SK-N-SH (cell line): Measurements from ENCODE around the gene GNB2. TPM values are rescaled to one million over a fixed set of nuclear protein-coding genes. Genes with fewer than 3 reads are reported as not detected.

ENCODE experiments used
- CTCF ChIA-PET: fragments of 300-600, 350-600 bp; formaldehyde crosslinking; extraction: SDS; loops from one replicate; lab custom pipeline; 2021; lab: Yijun Ruan, JAX
- POLR2A ChIA-PET: fragments of 350-600 bp; sonication (Branson Sonifier 250); formaldehyde crosslinking; extraction: SDS; loops from one replicate; lab custom pipeline; 2020; ENCODE audit warnings: antibody characterized with exemption, inconsistent platforms; lab: Yijun Ruan, JAX
- DNase-seq: peaks from one replicate; pipeline ENCODE4 v3.0.0; 2012
- H2AFZ ChIP-seq: fragments of 200-600 bp; sonication (generic); 2 replicates; pipeline ENCODE4 v1.8.1; 2016; ENCODE audit warnings: antibody characterized with exemption, mild to moderate bottlenecking, low read depth
- H3F3A ChIP-seq: fragments of 200-600 bp; sonication (generic); replicated peaks from 2 replicates; pipeline ENCODE3; 2016; ENCODE audit warnings: antibody characterized with exemption, mild to moderate bottlenecking; ENCODE audit not compliant: insufficient read depth
- H3K27ac ChIP-seq, 2 experiments: fragments of 200-500 bp in 1 of 2; fragments of 200-600 bp in 1 of 2; sonication (Bioruptor generic) in 1 of 2; sonication (generic), shearing (Covaris generic) in 1 of 2; 2 replicates each; pipeline versions ENCODE4 v1.5.1 to v1.6.1; 2014 to 2016; ENCODE audit warnings: low read depth in 2 of 2, inconsistent platforms in 1 of 2, low read length in 1 of 2, mild to moderate bottlenecking in 1 of 2, mixed read lengths in 1 of 2
- H3K27me3 ChIP-seq: fragments of 200-600 bp; sonication (generic), shearing (Covaris generic); 2 replicates; pipeline ENCODE4 v1.6.1; 2016; ENCODE audit warnings: mixed run types; ENCODE audit not compliant: insufficient read depth
- H3K36me3 ChIP-seq, 2 experiments: fragments of 200-500 bp in 1 of 2; fragments of 200-600 bp in 1 of 2; sonication (Bioruptor generic) in 1 of 2; sonication (generic) in 1 of 2; replicated peaks in 1 of 2; 2 replicates each; pipeline versions ENCODE3 to v1.5.1; 2014 to 2016; ENCODE audit warnings: low read length in 1 of 2, mild to moderate bottlenecking in 1 of 2; ENCODE audit not compliant: insufficient read depth in 2 of 2, control insufficient read depth in 1 of 2
- H3K4me1 ChIP-seq, 2 experiments: fragments of 200-500 bp in 1 of 2; fragments of 200-600 bp in 1 of 2; sonication (Bioruptor generic) in 1 of 2; sonication (generic), shearing (Covaris generic) in 1 of 2; 2 replicates each; pipeline versions ENCODE4 v1.5.1 to v1.6.1; 2014 to 2016; ENCODE audit warnings: low read depth in 1 of 2, low read length in 1 of 2, mixed run types in 1 of 2; ENCODE audit not compliant: insufficient read depth in 2 of 2, control insufficient read depth in 1 of 2
- H3K4me2 ChIP-seq: fragments of 200-600 bp; sonication (generic), shearing (Covaris generic); 2 replicates; pipeline ENCODE4 v1.6.1; 2017; ENCODE audit warnings: mixed run types
- H3K4me3 ChIP-seq, 2 experiments: fragments of 200-500 bp in 1 of 2; fragments of 200-600 bp in 1 of 2; sonication (Bioruptor generic) in 1 of 2; sonication (generic), shearing (Covaris generic) in 1 of 2; 2 replicates each; pipeline versions ENCODE4 v1.5.1 to v1.8.1; 2014 to 2016; ENCODE audit warnings: low read depth in 2 of 2, inconsistent platforms in 1 of 2, low read length in 1 of 2, mild to moderate bottlenecking in 1 of 2, mixed read lengths in 1 of 2, moderate library complexity in 1 of 2
- H3K79me2 ChIP-seq: fragments of 200-600 bp; sonication (generic); 2 replicates; pipeline ENCODE4 v1.8.1; 2017; ENCODE audit warnings: mild to moderate bottlenecking; ENCODE audit not compliant: insufficient read depth
- H3K9ac ChIP-seq: fragments of 200-600 bp; sonication (generic); 2 replicates; pipeline ENCODE4 v1.6.1; 2017; ENCODE audit warnings: mixed run types
- H3K9me2 ChIP-seq: fragments of 200-600 bp; sonication (generic); 2 replicates; pipeline ENCODE4 v1.6.1; 2017; ENCODE audit warnings: mixed run types
- H3K9me3 ChIP-seq: fragments of 200-600 bp; sonication (generic); 2 replicates; pipeline ENCODE4 v1.6.1; 2017; ENCODE audit warnings: mixed run types, mild to moderate bottlenecking, moderate library complexity
- H4K20me1 ChIP-seq: fragments of 200-600 bp; sonication (generic); 2 replicates; pipeline ENCODE4 v1.6.1; 2017; ENCODE audit warnings: mild to moderate bottlenecking, mixed run types; ENCODE audit not compliant: insufficient read depth
- CTCF ChIP-seq: fragments of 200-600 bp; sonication (generic); IDR thresholded peaks from 2 replicates; pipeline ENCODE4 v1.6.1; 2017; ENCODE audit warnings: antibody characterized with exemption, mild to moderate bottlenecking, moderate library complexity
- EP300 ChIP-seq, 2 experiments: IDR thresholded peaks; 2 replicates each; pipeline versions ENCODE4 v1.4.0 to v1.6.1; 2012; ENCODE audit warnings: borderline replicate concordance in 1 of 2, low read depth in 1 of 2, low read length in 1 of 2
- EZH2phosphoT487 ChIP-seq: fragments of 200-600 bp; sonication (generic); IDR thresholded peaks from 2 replicates; pipeline ENCODE4 v1.6.1; 2017; ENCODE audit warnings: low read depth, mixed run types, mild to moderate bottlenecking, antibody characterized with exemption, moderate library complexity, borderline replicate concordance
- FOXJ3 ChIP-seq: sonication (generic); formaldehyde crosslinking; IDR thresholded peaks from 2 replicates; pipeline ENCODE4 v1.5.1; 2020; ENCODE audit warnings: mild to moderate bottlenecking, missing genetic modification reagents
- FOXM1 ChIP-seq: IDR thresholded peaks from 2 replicates; pipeline ENCODE4 v1.4.0; 2012; ENCODE audit warnings: low read depth, mild to moderate bottlenecking
- GATA2 ChIP-seq: sonication (generic); formaldehyde crosslinking; IDR thresholded peaks from 2 replicates; pipeline ENCODE4 v1.5.0; 2020; ENCODE audit warnings: mild to moderate bottlenecking, missing genetic modification reagents
- MAX ChIP-seq: IDR thresholded peaks from 2 replicates; pipeline ENCODE4 v1.4.0; 2012; ENCODE audit warnings: low read depth
- MXI1 ChIP-seq: IDR thresholded peaks from 2 replicates; pipeline ENCODE4 v1.6.1; 2012; ENCODE audit warnings: mild to moderate bottlenecking, low read depth, low read length, improper control_type of control experiment
- RAD21 ChIP-seq: IDR thresholded peaks from 2 replicates; pipeline ENCODE4 v1.6.1; 2012; ENCODE audit warnings: mild to moderate bottlenecking, low read length
- RCOR1 ChIP-seq: fragments of 150-350 bp; IDR thresholded peaks from 2 replicates; pipeline ENCODE4 v1.6.1; 2017; ENCODE audit warnings: antibody characterized with exemption, low read length
- SMC3 ChIP-seq: IDR thresholded peaks from 2 replicates; pipeline ENCODE4 v1.6.1; 2012; ENCODE audit warnings: low read depth, low read length, improper control_type of control experiment
- TCF12 ChIP-seq: IDR thresholded peaks from 2 replicates; pipeline ENCODE4 v1.4.0; 2012
- YY1 ChIP-seq: IDR thresholded peaks from 2 replicates; pipeline ENCODE4 v1.4.0; 2012; ENCODE audit warnings: low read depth, mild to moderate bottlenecking
- WGBS: methylation state at CpG from one replicate; pipeline ENCODE4 v1.1.6; 2017; ENCODE audit warnings: low lambda C conversion rate; 5-methylcytosine and 5-hydroxymethylcytosine counted together
- polyA plus RNA-seq, 3 experiments: library from polyadenylated mRNA; depleted of rRNA; stranded (reverse); fragments of >200 nt; gene quantifications; 2 replicates each; pipeline ENCODE4 v1.2.3, GENCODE V29; 2012
- TF ChIP-seq, protein P1 (sequence below): IDR thresholded peaks from 2 replicates; pipeline ENCODE4 v1.4.0; 2012; ENCODE audit warnings: low read depth, borderline replicate concordance

Gene GNB2
- polyA plus RNA-seq, 1 of the 3 experiments (the other 2 are of a cell fraction): 398 TPM

DNA sequence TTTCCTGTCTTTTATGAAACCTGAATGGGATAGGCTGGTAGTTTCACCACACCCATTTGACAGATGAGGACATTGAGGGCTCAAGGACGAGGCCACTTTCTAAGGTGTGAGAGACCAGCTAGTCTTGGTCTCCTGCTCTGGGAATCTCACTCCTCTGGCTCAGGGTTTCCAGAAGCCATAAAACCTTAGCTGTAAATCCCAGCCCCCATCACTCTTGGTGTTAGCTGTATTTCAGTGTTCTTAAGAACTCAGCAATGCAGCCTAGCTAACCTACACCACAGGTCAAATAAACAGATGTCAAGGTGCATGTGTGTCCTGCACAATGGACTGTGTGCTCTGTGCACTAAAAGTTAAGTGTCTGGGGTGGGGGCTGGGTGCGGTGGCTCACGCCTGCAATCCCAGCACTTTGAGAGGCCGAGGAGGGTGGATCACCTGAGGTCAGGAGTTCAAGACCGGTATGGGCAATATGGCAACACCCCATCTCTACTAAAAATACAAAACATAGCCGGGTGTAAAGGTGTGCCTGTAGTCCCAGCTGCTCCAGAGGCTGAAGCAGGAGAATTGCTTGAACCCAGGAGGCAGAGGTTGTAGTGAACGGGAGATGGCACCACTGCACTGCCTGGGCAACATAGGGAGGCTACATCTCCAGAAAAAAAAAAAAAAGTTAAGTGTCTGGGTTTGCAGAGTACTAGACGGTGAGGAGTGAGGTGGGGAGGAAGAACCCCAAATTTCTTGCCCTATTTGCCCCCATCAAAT is 46.2 kb downstream of the GNB2 start:
- 30% methylated on average over 8 of the region's 8 CpGs for WGBS
- no peaks in the 10 kb centered on the region for H3F3A ChIP-seq
- H3K4me1 ChIP-seq: peaks cover 0 to 3% of the 10 kb centered on the region in 2 experiments; a peak in 1 of 4 replicates
- DNase-seq: no peak
- no peaks in the 10 kb centered on the region for H3K36me3 ChIP-seq
- H3K9ac ChIP-seq: no peak overlapping the region
- H2AFZ ChIP-seq: no peak overlapping the region
- ChIA-PET CTCF (interaction anchor here (0.9 to 13.0 kb wide), 18 partner anchors 10 to 358 kb away, joined by 3 to 344 read pairs (median 4); partner anchors contain the start of genes EPHB4, POP7 and SLC12A9), POLR2A (interaction anchor here (2.8 kb wide), 1 partner anchor 14 kb away, joined by 9 read pairs; the partner anchor contains the start of gene POP7)
- H4K20me1 ChIP-seq: no peaks in the 10 kb centered on the region
- TF ChIP-seq SMC3 (peak; percentile 56), RCOR1 (no peak), TCF12 (no peak), YY1 (no peak), CTCF (peak; percentile 47), RAD21 (peak; percentile 56), GATA2 (no peak), EP300 (IDR thresholded peaks at IDR 0.05; ENCODE audit: borderline replicate concordance in 1 of 2, low read depth in 1 of 2, low read length in 1 of 2) (no peak), MXI1 (no peak), FOXJ3 (CRISPR knock-in tag) (no peak), FOXM1 (no peak), MAX (no peak)
- TF ChIP-seq, protein P1, sequence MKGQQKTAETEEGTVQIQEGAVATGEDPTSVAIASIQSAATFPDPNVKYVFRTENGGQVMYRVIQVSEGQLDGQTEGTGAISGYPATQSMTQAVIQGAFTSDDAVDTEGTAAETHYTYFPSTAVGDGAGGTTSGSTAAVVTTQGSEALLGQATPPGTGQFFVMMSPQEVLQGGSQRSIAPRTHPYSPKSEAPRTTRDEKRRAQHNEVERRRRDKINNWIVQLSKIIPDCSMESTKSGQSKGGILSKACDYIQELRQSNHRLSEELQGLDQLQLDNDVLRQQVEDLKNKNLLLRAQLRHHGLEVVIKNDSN: no peak
- no peak overlapping the region for H3K27ac ChIP-seq
- H3K79me2 ChIP-seq: no peaks in the 10 kb centered on the region
- no peaks in the 10 kb centered on the region for H3K9me3 ChIP-seq
- H3K4me3 ChIP-seq: no peak overlapping the region
- H3K9me2 ChIP-seq: no peaks in the 10 kb centered on the region
- H3K4me2 ChIP-seq: peak overlapping the region; percentile 61
- H3K27me3 ChIP-seq: peaks cover 28% of the 10 kb centered on the region

- Histone ChIP-seq H2AFZ (no peak within 1 kb of the TSS), H3K36me3 (no peaks in the 10 kb centered on the region), H3K4me3 (peak within 1 kb of the TSS; percentile 20 to 29; a peak in 2 of 4 replicates), H4K20me1 (no peaks in the 10 kb centered on the region), H3K4me1 (peaks cover 0 to 3% of the 10 kb centered on the region in 2 experiments; a peak in 1 of 4 replicates), H3K9me2 (no peaks in the 10 kb centered on the region), H3K9ac (no peak within 1 kb of the TSS), H3K27ac (no peak within 1 kb of the TSS), H3K27me3 (peaks cover 28% of the 10 kb centered on the region), H3F3A (peaks cover 4% of the 10 kb centered on the region), H3K9me3 (no peaks in the 10 kb centered on the region), H3K79me2 (no peaks in the 10 kb centered on the region), H3K4me2 (peak within 1 kb of the TSS; percentile 61)
- CTCF ChIA-PET: interaction anchor here (0.5 to 13.0 kb wide), 18 partner anchors 12 to 472 kb away, joined by 3 to 344 read pairs (median 4); partner anchors contain the start of genes EPHB4, POP7 and SLC12A9
- no peak for TF ChIP-seq FOXJ3 (CRISPR knock-in tag)
- TF ChIP-seq MXI1: no peak
- TF ChIP-seq TCF12: no peak
- no peak for TF ChIP-seq CTCF
- no peak for TF ChIP-seq EZH2phosphoT487
- POLR2A ChIA-PET: interaction anchor here (2.8 kb wide), 1 partner anchor 14 kb away, joined by 9 read pairs; the partner anchor contains the start of gene POP7
- 11% methylated on average over 11 of the region's 21 CpGs for WGBS
- no peak for DNase-seq
Measured at GRCh38 chr7:100720279-100720670, 46.7 kb downstream of the GNB2 start, which contains the start of gene EPO. EPO (plus strand) TSS chr7:100720468; CDS start chr7:100720981, 513 bp downstream.
